K562 (cell line): ENCODE data around the gene OGT. TPM values are rescaled to one million over a fixed set of nuclear protein-coding genes. Genes with fewer than 3 reads are reported as not detected.

ENCODE experiments used
- LEF1 ChIP-seq: fragments of 450-650 bp; IDR thresholded peaks from 2 replicates; pipeline ENCODE4 v1.6.1; 2016; ENCODE audit warnings: mild to moderate bottlenecking
- POLR2A ChIP-seq: fragments of 450-650 bp; conservative IDR thresholded peaks from 2 replicates; pipeline ENCODE4 v1.6.1; 2016
- ZBTB7A ChIP-seq: IDR thresholded peaks from 2 replicates; pipeline ENCODE4 v1.6.1; 2011; ENCODE audit warnings: low read depth, mild to moderate bottlenecking, low read length, moderate library complexity, borderline replicate concordance; ENCODE audit not compliant: control insufficient read depth
- ZNF318 ChIP-seq, 2 experiments: fragments of 450-650 bp; IDR thresholded peaks; 2 replicates each; pipeline ENCODE4 v1.6.1; 2016; ENCODE audit warnings: mild to moderate bottlenecking in 2 of 2, borderline replicate concordance in 1 of 2, low read depth in 1 of 2, moderate library complexity in 1 of 2
- ZNF384 ChIP-seq: IDR thresholded peaks from 2 replicates; pipeline ENCODE4 v1.6.1; 2012; ENCODE audit warnings: low read depth, low read length, improper control_type of control experiment
- polyA plus RNA-seq, 8 experiments: library from polyadenylated mRNA; depleted of rRNA in 4 of 8; stranded (reverse) in 5 of 8; unstranded in 3 of 8; fragments of >200 nt; fragmentation: Nextera tagmentation in 2 of 8; fragmentation: Illumina TruSeq in 1 of 8; extraction: Ambion mirVana in 2 of 8; extraction: Trizol in 1 of 8; gene quantifications; 2 replicates each; pipeline versions ENCODE4 v1.2.1 to v1.2.3, GENCODE V29; 2011 to 2014; ENCODE audit warnings: inconsistent platforms in 1 of 8, missing spikeins in 1 of 8
- total RNA-seq, 7 experiments: library from RNA; depleted of rRNA in 6 of 7; stranded (reverse); fragments of >200 nt in 6 of 7; fragmentation: Illumina TruSeq in 2 of 7; extraction: Trizol in 2 of 7; gene quantifications; 2 replicates each; pipeline versions ENCODE4 v1.2.1 to v1.2.3, GENCODE V29; 2011 to 2021; ENCODE audit warnings: low replicate concordance in 1 of 7

Gene OGT
- total and polyA plus RNA-seq, 9 of the 15 experiments (the other 6 are each of a cell fraction or from before 2014, with no cell fraction given), result 38.9 to 347 (median 117) TPM

GRCh38 chrX:71581210-71581609, 48.3 kb downstream of the OGT start (continued):
- TF ChIP-seq ZNF318 (IDR thresholded peaks at IDR 0.05; ENCODE audit: borderline replicate concordance in 1 of 2, low read depth in 1 of 2) (no peak), LEF1 (no peak), POLR2A (no peak), ZBTB7A (no peak), ZNF384 (no peak)
